GM21526 (cell line): ENCODE measurements around the gene PRR16.

Experiments used
- ATAC-seq: cut with Tn5 transposase; IDR thresholded peaks from one replicate; pipeline ENCODE4 v1.9.1; 2021; ENCODE audit warnings: moderate library complexity; ENCODE audit not compliant: unreplicated experiment, low FRiP score

The PRR16 gene

DNA sequence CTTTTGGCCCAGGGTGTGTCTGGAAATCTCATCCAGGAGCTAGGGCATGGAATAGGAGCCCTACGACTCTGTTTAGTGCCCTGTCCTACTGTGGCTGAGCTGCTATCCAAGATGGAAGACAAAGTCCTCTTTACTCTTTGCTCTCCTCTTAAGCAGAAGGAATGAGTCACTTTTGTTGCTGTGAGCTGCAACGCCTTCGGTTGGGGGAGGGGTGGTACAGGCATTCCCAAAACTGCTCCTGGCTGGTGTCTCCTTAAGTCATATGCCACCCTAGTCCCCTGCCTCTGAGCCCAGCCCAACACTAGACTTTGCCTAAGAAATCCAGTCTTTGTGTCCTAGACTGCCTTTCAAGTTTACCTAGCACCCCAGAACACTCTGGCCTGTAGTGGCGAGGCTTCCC, 99.9 kb downstream of the PRR16 start:
- no peak for ATAC-seq

DNA sequence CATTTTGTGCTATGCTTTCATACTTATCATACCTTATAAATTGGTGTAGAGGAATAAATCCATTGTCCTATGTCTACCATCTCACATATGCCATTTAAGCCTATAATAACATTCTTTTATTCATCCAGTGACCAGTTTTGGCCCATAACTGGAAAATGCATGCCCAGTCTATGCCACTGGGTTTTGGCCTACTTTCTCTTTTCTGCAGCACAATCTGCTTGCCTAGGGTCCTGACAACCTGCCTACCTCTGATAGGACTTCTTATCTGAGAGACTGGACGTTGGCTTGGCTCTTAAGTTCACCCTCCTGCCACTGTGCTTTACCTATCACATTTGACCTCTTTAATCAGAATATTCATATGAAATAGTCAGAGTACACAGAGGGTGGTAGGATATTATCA, 103.0 kb downstream of the PRR16 start:
- no peak for ATAC-seq

DNA sequence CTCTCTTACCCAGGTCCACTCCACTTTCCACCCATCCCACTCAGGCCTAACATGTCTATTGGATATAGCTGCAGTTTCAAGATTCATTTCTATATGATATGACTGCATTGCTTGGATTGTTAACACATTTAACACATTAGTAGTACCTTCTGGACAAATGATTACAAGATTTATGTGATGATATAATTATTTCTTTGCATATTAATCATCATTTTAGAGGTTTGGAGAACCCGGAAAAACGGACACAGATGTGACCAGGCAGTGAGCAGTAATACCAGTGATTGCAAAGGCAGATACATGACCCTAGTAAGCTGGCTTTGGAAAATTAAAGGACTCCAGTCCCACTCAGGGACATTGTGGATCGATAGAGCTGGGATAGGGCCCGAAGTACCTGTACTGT, 103.8 kb downstream of the PRR16 start:
- ATAC-seq: no peak

DNA sequence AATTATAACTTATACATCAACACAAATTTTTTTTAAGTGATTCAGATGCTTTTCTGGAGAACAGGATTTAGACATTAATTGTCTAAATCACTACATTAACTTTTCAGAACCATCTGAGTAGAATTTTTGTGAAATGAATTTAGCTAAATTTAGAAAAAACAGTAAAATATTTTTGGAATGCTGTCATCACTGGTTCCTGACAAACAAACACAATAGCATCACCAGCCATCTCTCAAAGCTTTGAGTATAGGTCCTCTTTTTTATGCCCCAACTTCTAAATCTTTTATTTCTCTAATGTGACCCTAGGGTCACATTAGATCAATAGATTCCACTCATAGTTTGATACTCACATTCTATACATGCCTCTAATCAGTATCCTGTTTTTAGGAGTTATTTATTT, 104.6 kb downstream of the PRR16 start:
- ATAC-seq: no peak

GRCh38 chr5:120576588-120576987, 112.5 kb downstream of the PRR16 start:
- no peak for ATAC-seq

DNA sequence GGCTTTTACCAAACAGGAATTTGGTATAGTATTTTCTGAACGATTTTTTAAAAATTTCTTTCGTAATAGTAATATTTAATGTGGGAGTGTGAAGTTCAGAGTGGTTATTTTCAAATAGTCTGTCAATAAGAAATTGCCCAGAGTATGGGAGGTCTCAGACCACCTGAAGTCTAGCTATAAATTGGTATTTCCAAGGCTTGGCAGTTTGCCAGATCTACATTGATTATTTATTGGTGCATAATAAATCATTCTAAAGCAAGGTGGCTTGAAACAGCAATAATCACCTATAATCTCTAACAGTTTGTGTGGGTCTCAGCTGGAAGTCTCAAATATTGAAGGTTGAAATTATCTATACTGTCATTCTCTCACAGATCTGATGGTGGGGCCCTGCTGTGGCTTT, 118.5 kb downstream of the PRR16 start:
- ATAC-seq: no peak

- no peak for ATAC-seq
These were observed 122.5 kb downstream of the PRR16 start for GRCh38 chr5:120586646-120587045.

DNA sequence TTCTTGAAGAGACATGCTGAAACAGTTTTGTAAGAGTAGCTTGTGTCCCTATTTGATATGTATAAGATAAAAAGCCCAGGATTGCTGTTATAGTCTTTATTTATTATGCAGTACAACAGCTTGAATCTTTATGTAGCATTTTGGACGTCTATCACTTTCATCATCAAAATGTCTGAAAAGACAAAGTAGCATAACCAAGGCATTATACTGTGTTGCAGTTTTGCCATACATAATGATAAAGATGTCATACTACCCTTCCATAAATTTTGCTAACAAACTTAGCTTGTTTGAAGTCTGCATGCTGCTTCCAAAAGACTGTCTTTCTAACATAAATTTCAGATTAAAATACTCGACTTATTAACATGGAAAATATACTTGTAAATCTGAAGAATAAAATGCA, 127.8 kb downstream of the PRR16 start:
- ATAC-seq: no peak

DNA sequence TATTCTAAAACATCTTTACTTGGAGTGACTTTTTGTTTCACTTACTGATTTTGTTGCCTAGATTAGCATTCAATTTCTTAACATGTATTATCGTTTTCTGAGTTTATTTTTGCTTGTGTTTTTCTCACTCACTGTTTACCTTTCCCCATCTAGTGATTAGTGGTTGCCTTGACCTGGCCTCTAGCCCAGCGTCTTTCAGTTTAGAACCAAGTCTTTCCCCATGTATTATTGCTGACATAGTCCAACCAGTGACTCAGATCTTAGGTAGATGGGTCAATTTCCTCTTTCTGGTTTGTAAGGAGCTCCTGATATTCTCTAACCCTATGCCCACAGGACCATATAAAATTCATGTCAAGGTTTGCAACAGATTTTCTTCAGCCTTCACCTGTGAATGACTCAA, 135.5 kb downstream of the PRR16 start:
- no peak for ATAC-seq

GRCh38 chr5:120600639-120601038, 136.5 kb downstream of the PRR16 start:
- ATAC-seq: no peak

DNA sequence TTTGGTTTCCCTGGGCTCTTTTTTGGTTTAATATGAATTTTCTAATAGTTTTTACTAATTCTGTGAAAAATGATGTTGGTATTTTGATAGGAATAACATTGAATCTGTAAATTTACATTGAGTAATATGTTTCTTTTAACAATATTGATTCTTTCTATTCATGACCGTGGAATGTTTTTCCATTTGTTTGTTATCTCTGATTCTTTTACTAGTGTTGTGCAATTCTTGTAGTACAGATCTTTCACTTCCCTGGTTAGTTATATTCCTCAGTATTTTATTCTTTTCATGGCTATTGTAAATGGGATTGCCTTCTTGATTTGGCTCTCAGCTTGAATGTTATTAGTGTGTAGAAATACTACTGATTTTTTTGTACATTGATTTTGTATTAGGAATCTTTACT, 137.9 kb downstream of the PRR16 start:
- ATAC-seq: no peak

- no peak for ATAC-seq
These were observed 140.8 kb downstream of the PRR16 start for GRCh38 chr5:120604884-120605283.

DNA sequence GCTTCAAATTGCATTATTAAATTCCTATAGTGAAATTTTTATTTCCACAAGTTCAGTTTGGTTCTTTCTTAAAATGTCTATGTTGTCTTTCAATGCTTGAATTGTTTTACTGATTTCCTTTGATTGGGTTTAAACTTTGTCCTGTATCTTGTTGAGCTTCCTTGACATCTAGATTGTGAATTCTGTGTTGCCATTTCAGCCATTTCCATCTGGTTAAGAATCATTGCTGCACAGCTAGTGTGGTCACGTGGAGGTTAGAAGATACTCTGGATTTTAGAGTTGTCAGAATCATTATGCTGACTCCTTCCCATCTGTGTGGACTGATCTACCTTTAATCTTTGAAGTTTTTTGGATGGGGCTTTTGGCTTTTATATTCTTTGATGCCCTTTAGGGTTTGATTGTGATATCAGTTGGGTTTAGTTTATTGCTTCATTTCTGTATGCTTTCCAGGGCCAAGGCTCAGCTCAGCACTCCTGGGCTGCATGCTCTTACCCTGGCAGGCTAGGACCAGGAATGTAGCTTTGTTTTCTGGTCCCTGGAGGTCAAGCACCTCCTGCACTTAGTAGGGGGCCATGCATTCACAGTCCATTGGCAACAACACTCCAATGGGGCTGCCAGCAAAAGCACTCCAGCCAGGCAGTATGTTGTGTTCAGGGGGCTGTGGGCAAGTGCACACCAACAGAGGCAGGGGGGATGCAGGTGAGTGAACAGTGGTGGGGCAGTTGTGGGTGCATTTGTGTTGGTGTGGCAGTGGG, 141.4 kb downstream of the PRR16 start:
- ATAC-seq: no peak

- ATAC-seq: no peak
These were observed 145.5 kb downstream of the PRR16 start for GRCh38 chr5:120609570-120609969.

DNA sequence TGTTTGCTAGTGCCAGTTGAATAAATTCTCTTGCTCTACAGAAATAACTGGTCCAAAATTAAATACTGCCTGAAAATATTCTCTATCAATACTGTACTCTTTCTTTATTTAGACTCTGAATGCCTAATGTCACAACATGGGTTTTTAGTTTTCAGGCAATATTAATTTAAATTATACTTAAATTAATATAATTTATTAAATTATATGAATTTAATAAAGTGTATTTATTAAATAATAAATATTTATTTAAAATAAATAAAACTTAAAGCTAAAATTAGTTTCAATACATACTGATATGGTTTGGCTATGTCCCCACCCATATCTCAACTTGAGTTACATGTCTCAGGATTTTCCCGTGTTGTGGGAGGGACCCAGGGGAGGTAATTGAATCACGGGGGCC, 146.0 kb downstream of the PRR16 start:
- ATAC-seq: no peak

- no peak for ATAC-seq
These were observed 149.6 kb downstream of the PRR16 start for GRCh38 chr5:120613729-120614128.

GRCh38 chr5:120614531-120615180, 150.6 kb downstream of the PRR16 start:
- no peak for ATAC-seq

DNA sequence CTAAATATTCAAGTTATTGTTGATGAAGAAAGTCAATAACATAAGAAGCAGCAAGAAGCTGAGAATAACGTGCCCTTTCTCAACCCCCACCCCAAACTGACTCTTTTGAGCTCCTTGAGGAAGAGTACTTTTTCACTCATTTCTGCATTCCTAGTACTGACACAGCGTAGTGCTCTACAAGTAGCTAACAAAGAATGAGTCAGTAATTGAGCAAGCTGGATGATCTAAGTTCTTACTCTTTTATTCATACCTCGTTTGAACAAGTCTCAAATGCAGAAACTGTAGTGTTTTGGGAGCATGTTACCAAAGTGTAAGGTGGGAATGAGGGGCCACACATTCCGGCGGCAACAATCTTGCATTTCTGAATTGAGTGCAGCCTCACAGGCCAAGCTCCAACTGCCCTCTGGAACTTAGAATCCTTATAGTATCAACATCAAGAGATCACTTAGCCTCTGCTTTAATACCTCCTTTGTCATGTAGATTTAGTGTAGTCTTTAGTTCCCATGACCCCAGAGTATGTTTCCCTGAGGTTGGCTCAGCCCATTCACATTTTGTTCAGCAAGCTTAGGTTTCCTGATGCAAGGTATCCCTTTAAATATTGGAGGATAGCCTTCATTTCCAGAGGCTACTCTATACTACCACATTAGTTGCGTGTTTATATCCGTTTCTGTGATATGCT, 152.0 kb downstream of the PRR16 start:
- no peak for ATAC-seq

GRCh38 chr5:120621339-120621738, 157.2 kb downstream of the PRR16 start:
- ATAC-seq: no peak

DNA sequence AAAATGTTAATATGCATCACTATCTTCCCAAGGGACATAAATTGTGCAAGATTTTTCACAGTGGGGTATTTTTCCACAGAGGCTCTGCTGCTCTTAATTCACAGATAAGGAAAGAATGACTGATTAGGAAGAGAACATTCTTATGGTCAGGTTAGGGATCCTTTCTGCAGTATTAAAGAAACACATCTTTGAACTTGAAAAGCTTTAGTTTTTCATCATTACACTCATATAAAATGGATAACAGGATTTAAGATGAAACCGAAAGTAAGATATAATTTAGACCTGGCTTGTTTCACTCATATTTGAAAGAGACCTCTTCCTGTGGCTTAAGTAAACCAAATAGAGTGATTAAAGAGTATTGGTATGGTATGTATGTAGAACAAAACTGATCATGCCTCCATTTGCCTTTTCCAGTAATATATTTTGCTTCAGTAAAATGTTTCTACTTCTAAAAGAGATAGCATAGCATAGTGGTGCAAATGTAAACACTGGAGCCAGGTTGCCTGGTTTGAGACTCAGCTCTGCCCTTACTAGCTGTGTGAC, 160.0 kb downstream of the PRR16 start:
- no peak for ATAC-seq

DNA sequence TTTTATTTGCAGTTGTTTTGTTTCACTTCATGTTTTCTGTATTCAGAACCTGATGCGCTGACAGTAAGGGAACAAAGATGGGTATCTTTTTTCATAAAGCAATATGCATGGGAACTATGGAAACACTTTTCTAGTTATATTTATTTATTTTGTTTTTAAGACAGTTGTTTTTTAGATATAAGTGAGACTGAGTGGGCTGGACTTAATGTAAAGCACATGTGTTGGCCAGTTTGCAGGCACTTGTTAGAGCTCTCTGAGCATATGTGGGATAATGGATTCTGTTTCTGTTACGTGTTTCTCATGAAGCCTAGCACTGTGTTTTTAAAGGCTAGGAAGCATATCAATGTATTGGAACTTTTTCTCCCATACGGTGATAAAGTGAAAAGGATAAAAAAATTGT, 164.1 kb downstream of the PRR16 start:
- no peak for ATAC-seq

DNA sequence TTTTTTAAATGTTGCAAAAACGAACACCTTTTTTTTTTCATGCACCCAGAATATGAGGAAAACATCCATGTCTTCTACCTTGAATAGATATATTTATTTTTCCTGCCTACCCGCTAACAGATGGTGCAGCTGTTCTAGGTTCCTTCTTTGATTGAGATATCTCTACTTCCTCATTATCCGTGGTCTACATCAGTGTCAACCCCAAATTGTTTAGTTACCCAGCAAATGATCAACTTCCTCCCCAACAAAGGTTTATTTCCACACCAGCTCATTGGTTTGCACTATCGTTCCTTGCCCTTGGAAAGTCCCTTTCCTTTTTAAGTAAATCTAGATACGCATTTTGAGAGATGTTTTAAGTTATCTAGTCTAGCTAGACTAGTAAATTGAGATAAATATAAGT, 166.4 kb downstream of the PRR16 start:
- ATAC-seq: no peak
